Loucy (cell line): ENCODE data around the gene GJB3.

Experiments
- H2AFZ ChIP-seq: fragments of 200-600 bp; sonication (generic); 2 replicates; pipeline ENCODE4 v1.6.0; 2016; ENCODE audit warnings: antibody characterized with exemption, mild to moderate bottlenecking, low read length, moderate library complexity
- H3F3A ChIP-seq: fragments of 200-600 bp; 2 replicates; pipeline ENCODE4 v1.6.0; 2016; ENCODE audit warnings: antibody characterized with exemption, low read depth, mild to moderate bottlenecking
- H3K27me3 ChIP-seq: fragments of 200-600 bp; sonication (generic); 2 replicates; pipeline ENCODE4 v1.6.1; 2014; ENCODE audit warnings: low read length, mild to moderate bottlenecking; ENCODE audit not compliant: insufficient read depth, poor library complexity, severe bottlenecking
- H3K36me3 ChIP-seq: fragments of 200-600 bp; sonication (generic); 2 replicates; pipeline ENCODE4 v1.6.1; 2016; ENCODE audit warnings: low read length; ENCODE audit not compliant: insufficient read depth
- H3K4me1 ChIP-seq: fragments of 200-600 bp; sonication (generic); 2 replicates; pipeline ENCODE4 v1.5.1; 2014; ENCODE audit warnings: low read length, mild to moderate bottlenecking; ENCODE audit not compliant: insufficient read depth, poor library complexity, severe bottlenecking
- H3K4me2 ChIP-seq: fragments of 200-600 bp; sonication (generic); 2 replicates; pipeline ENCODE4 v1.6.0; 2014; ENCODE audit warnings: antibody characterized with exemption, low read length, low read depth, mild to moderate bottlenecking; ENCODE audit not compliant: poor library complexity, severe bottlenecking
- H3K4me3 ChIP-seq: fragments of 200-600 bp; sonication (generic); 2 replicates; pipeline ENCODE4 v1.5.1; 2014; ENCODE audit warnings: low read length, mild to moderate bottlenecking, mixed read lengths; ENCODE audit not compliant: poor library complexity, severe bottlenecking
- H3K79me2 ChIP-seq: fragments of 200-600 bp; sonication (generic); 2 replicates; pipeline ENCODE4 v1.6.1; 2014; ENCODE audit warnings: low read length; ENCODE audit not compliant: insufficient read depth
- H3K9ac ChIP-seq: fragments of 200-600 bp; sonication (generic); 2 replicates; pipeline ENCODE4 v1.6.0; 2014; ENCODE audit warnings: mild to moderate bottlenecking, low read depth, low read length, moderate library complexity; ENCODE audit not compliant: poor library complexity, severe bottlenecking
- H3K9me2 ChIP-seq: fragments of 200-600 bp; sonication (generic); replicated peaks from 2 replicates; pipeline ENCODE4 v1.6.1; 2016; ENCODE audit warnings: low read depth, low read length, mixed read lengths
- H3K9me3 ChIP-seq: fragments of 200-600 bp; sonication (generic); 2 replicates; pipeline ENCODE4 v1.6.1; 2014; ENCODE audit warnings: mild to moderate bottlenecking, antibody characterized with exemption, low read length, low read depth; ENCODE audit not compliant: insufficient read depth
- H4K20me1 ChIP-seq: fragments of 200-600 bp; sonication (generic); 2 replicates; pipeline ENCODE4 v1.6.0; 2014; ENCODE audit warnings: antibody characterized with exemption, low read length, mild to moderate bottlenecking; ENCODE audit not compliant: insufficient read depth, poor library complexity, severe bottlenecking
- EZH2phosphoT487 ChIP-seq: fragments of 200-600 bp; IDR thresholded peaks from 2 replicates; pipeline ENCODE4 v1.6.1; 2018; ENCODE audit warnings: antibody characterized with exemption, mild to moderate bottlenecking, moderate library complexity, borderline replicate concordance
- TF ChIP-seq, protein P1 (sequence below): fragments of 200-600 bp; sonication (generic); conservative IDR thresholded peaks from 2 replicates; pipeline ENCODE4 v1.5.1; 2014; ENCODE audit warnings: mild to moderate bottlenecking, antibody characterized with exemption, low read length

GJB3 gene

GRCh38 chr1:34778381-34778780, 2.6 kb upstream of the GJB3 start:
- H3K4me3 ChIP-seq, result no peak overlapping the region
- TF ChIP-seq EZH2phosphoT487, result no peak
- TF ChIP-seq, protein P1, sequence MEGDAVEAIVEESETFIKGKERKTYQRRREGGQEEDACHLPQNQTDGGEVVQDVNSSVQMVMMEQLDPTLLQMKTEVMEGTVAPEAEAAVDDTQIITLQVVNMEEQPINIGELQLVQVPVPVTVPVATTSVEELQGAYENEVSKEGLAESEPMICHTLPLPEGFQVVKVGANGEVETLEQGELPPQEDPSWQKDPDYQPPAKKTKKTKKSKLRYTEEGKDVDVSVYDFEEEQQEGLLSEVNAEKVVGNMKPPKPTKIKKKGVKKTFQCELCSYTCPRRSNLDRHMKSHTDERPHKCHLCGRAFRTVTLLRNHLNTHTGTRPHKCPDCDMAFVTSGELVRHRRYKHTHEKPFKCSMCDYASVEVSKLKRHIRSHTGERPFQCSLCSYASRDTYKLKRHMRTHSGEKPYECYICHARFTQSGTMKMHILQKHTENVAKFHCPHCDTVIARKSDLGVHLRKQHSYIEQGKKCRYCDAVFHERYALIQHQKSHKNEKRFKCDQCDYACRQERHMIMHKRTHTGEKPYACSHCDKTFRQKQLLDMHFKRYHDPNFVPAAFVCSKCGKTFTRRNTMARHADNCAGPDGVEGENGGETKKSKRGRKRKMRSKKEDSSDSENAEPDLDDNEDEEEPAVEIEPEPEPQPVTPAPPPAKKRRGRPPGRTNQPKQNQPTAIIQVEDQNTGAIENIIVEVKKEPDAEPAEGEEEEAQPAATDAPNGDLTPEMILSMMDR, result no peak
- H3F3A ChIP-seq, result no peaks in the 10 kb centered on the region
- H3K9ac ChIP-seq, result no peak overlapping the region
- H3K4me1 ChIP-seq, result no peaks in the 10 kb centered on the region
- H3K9me3 ChIP-seq, result no peaks in the 10 kb centered on the region
- no peaks in the 10 kb centered on the region for H3K9me2 ChIP-seq
- H3K36me3 ChIP-seq, result no peaks in the 10 kb centered on the region
- no peak overlapping the region for H2AFZ ChIP-seq
- no peaks in the 10 kb centered on the region for H3K79me2 ChIP-seq
- no peaks in the 10 kb centered on the region for H4K20me1 ChIP-seq
- no peak overlapping the region for H3K4me2 ChIP-seq
- no peaks in the 10 kb centered on the region for H3K27me3 ChIP-seq

- Histone ChIP-seq H3K9me3 (no peaks in the 10 kb centered on the region), H3K36me3 (no peaks in the 10 kb centered on the region), H3K4me2 (no peak overlapping the region), H4K20me1 (no peaks in the 10 kb centered on the region), H3K79me2 (no peaks in the 10 kb centered on the region), H3K9me2 (no peaks in the 10 kb centered on the region), H3K4me3 (no peak overlapping the region), H3F3A (no peaks in the 10 kb centered on the region), H3K9ac (no peak overlapping the region), H3K27me3 (no peaks in the 10 kb centered on the region), H3K4me1 (no peaks in the 10 kb centered on the region), H2AFZ (no peak overlapping the region)
- no peak for TF ChIP-seq EZH2phosphoT487
- TF ChIP-seq, protein P1, result no peak
These were observed 2.0 kb upstream of the GJB3 start for GRCh38 chr1:34779005-34779404.

DNA sequence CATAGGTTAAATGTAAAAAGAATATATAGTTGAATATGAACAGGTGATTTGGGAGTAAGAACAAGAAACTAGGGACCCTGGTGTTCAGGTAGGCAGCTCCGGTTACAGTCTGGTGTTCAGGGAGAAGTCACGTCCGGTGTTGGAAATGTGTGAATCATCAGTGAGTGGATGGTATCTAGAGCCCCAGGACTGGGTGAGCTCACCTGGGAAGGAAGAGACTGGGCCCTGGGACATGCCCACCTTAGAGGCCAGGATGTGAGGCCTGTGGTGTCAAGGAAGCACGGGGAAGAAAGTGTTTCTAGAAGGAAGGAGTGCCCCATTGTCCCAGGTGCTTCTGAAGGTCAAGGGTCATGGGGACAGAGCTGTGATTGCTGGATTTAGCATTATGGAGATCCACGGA, 1.5 kb upstream of the GJB3 start:
- no peak overlapping the region for H3K9ac ChIP-seq
- H3K9me2 ChIP-seq, result no peaks in the 10 kb centered on the region
- H4K20me1 ChIP-seq, result no peaks in the 10 kb centered on the region
- no peak overlapping the region for H3K4me2 ChIP-seq
- no peaks in the 10 kb centered on the region for H3K4me1 ChIP-seq
- no peak overlapping the region for H2AFZ ChIP-seq
- H3K4me3 ChIP-seq, result no peak overlapping the region
- H3F3A ChIP-seq, result no peaks in the 10 kb centered on the region
- H3K27me3 ChIP-seq, result no peaks in the 10 kb centered on the region
- H3K36me3 ChIP-seq, result no peaks in the 10 kb centered on the region
- TF ChIP-seq EZH2phosphoT487, result no peak
- TF ChIP-seq, protein P1, result no peak
- no peaks in the 10 kb centered on the region for H3K9me3 ChIP-seq
- H3K79me2 ChIP-seq, result no peaks in the 10 kb centered on the region
